PC-3 (cell line): ENCODE data around the gene ABCA2. TPM values are rescaled to one million over a fixed set of nuclear protein-coding genes. Genes with fewer than 3 reads are reported as not detected.

Source experiments
- ATAC-seq: fragments of 200-7000 bp; cut with Tn5 transposase; 2 replicates; pipeline ENCODE4 v1.9.1; 2020; ENCODE audit warnings: mild to moderate bottlenecking, moderate library complexity
- BruUV-seq: library from RNA; stranded (reverse); fragments of 400-500 nt; replicated peaks from 2 replicates; lab custom pipeline; 2021; lab: Mats Ljungman, UMichigan
- CTCF ChIA-PET: fragments of 300-600 bp; sonication (Branson Sonifier 250); formaldehyde crosslinking; loops from one replicate; lab custom pipeline; 2022; ENCODE audit warnings: antibody characterized with exemption; lab: Charles Lee
- POLR2A ChIA-PET: fragments of 300-600 bp; sonication (Branson Sonifier 250); formaldehyde crosslinking; loops from one replicate; lab custom pipeline; 2022; ENCODE audit warnings: antibody characterized with exemption; ENCODE audit not compliant: unreplicated experiment; lab: Charles Lee
- DNase-seq: peaks from one replicate; pipeline ENCODE4 v3.0.0-alpha.2; 2015
- H2AFZ ChIP-seq: fragments of 300-600 bp; sonication (generic); 2 replicates; pipeline ENCODE4 v1.6.0; 2016; ENCODE audit warnings: antibody characterized with exemption, low read length
- H3F3A ChIP-seq: fragments of 300-600 bp; sonication (generic); one replicate; pipeline ENCODE4 v1.6.0; 2017; ENCODE audit warnings: antibody characterized with exemption, low read length, control low read depth, mild to moderate bottlenecking; ENCODE audit not compliant: unreplicated experiment
- H3K27ac ChIP-seq: fragments of 300-600 bp; sonication (generic); 2 replicates; pipeline ENCODE4 v1.5.1; 2016; ENCODE audit warnings: mild to moderate bottlenecking, low read length
- H3K27me3 ChIP-seq: fragments of 300-600 bp; sonication (generic); 2 replicates; pipeline ENCODE4 v1.6.1; 2016; ENCODE audit warnings: low read length, mixed read lengths
- H3K36me3 ChIP-seq: fragments of 300-600 bp; sonication (generic); 2 replicates; pipeline ENCODE4 v1.6.1; 2016; ENCODE audit warnings: low read depth, mixed run types, low read length, mixed read lengths
- H3K4me1 ChIP-seq: fragments of 300-600 bp; sonication (generic); 2 replicates; pipeline ENCODE4 v1.5.1; 2016; ENCODE audit warnings: low read length; ENCODE audit not compliant: insufficient read depth
- H3K4me2 ChIP-seq: fragments of 300-600 bp; sonication (generic); 2 replicates; pipeline ENCODE4 v1.6.0; 2016; ENCODE audit warnings: low read length
- H3K4me3 ChIP-seq: fragments of 300-600 bp; sonication (generic); 2 replicates; pipeline ENCODE4 v1.5.1; 2016; ENCODE audit warnings: mild to moderate bottlenecking, low read length, mixed read lengths
- H3K79me2 ChIP-seq: fragments of 300-600 bp; sonication (generic); 2 replicates; pipeline ENCODE4 v1.6.1; 2017; ENCODE audit warnings: low read length, mixed read lengths
- H3K9ac ChIP-seq: fragments of 300-600 bp; sonication (generic); 2 replicates; pipeline ENCODE4 v1.6.0; 2016; ENCODE audit warnings: mild to moderate bottlenecking, low read length
- H3K9me2 ChIP-seq: fragments of 300-600 bp; sonication (generic); replicated peaks from 2 replicates; pipeline ENCODE4 v1.6.1; 2016; ENCODE audit warnings: mixed run types, low read length, mixed read lengths
- H3K9me3 ChIP-seq: fragments of 300-600 bp; sonication (generic); 2 replicates; pipeline ENCODE4 v1.6.1; 2016; ENCODE audit warnings: low read length, mixed read lengths
- H4K20me1 ChIP-seq: fragments of 300-600 bp; sonication (generic); 2 replicates; pipeline ENCODE4 v1.6.1; 2016; ENCODE audit warnings: low read length, mixed read lengths
- CTCF ChIP-seq: fragments of 300-600 bp; sonication (generic); conservative IDR thresholded peaks from 2 replicates; pipeline ENCODE4 v1.5.1; 2017; ENCODE audit warnings: antibody characterized with exemption, low read depth, mild to moderate bottlenecking, low read length
- EZH2 ChIP-seq: fragments of 300-600 bp; sonication (generic); IDR thresholded peaks from one replicate; pipeline ENCODE4 v1.6.1; 2017; ENCODE audit warnings: antibody characterized with exemption, mild to moderate bottlenecking, low read length; ENCODE audit not compliant: unreplicated experiment
- EZH2phosphoT487 ChIP-seq: fragments of 300-600 bp; sonication (generic); IDR thresholded peaks from 2 replicates; pipeline ENCODE4 v1.6.1; 2018; ENCODE audit warnings: mild to moderate bottlenecking, antibody characterized with exemption, low read length, borderline replicate concordance
- intact Hi-C: fragments of 100-400 bp; cut with micrococcal nuclease; formaldehyde crosslinking; loops from 2 replicates; pipeline ENCODE4 v1.9.0; 2023
- total RNA-seq: library from RNA; depleted of rRNA; stranded (reverse); fragments of >200 nt; gene quantifications from 2 replicates; pipeline ENCODE4 v1.2.3, GENCODE V29; 2014

The ABCA2 gene
- total RNA-seq, 1 experiment from 2014 or later = 31.5 TPM

GRCh38 chr9:136960938-136961275, 67.1 kb downstream of the ABCA2 start:
- no peak overlapping the region for H3K27ac ChIP-seq
- H4K20me1 ChIP-seq = no peaks in the 10 kb centered on the region
- intact Hi-C loops = no loop called here
- no peaks in the 10 kb centered on the region for H3K9me2 ChIP-seq
- no peak for ATAC-seq
- no peaks in the 10 kb centered on the region for H3K9me3 ChIP-seq
- no peak overlapping the region for H3K9ac ChIP-seq
- no peak overlapping the region for H3K4me3 ChIP-seq
- H3F3A ChIP-seq = no peaks in the 10 kb centered on the region
- no peaks in the 10 kb centered on the region for H3K36me3 ChIP-seq
- no peaks in the 10 kb centered on the region for H3K27me3 ChIP-seq
- H3K79me2 ChIP-seq = no peaks in the 10 kb centered on the region
- DNase-seq = no peak
- BruUV-seq = no TSS peak
- POLR2A ChIA-PET = no interaction called here
- CTCF ChIA-PET = no interaction called here
- TF ChIP-seq EZH2 (no peak), CTCF (no peak), EZH2phosphoT487 (no peak)
- H3K4me2 ChIP-seq = no peak overlapping the region
- peaks cover 8% of the 10 kb centered on the region for H3K4me1 ChIP-seq
- no peak overlapping the region for H2AFZ ChIP-seq

GRCh38 chr9:136960212-136960937, 67.7 kb downstream of the ABCA2 start:
- H3F3A ChIP-seq = no peaks in the 10 kb centered on the region
- no TSS peak for BruUV-seq
- no peaks in the 10 kb centered on the region for H3K27me3 ChIP-seq
- DNase-seq (no peak), ATAC-seq (no peak)
- intact Hi-C loops = no loop called here
- no peak overlapping the region for H3K27ac ChIP-seq
- H3K4me2 ChIP-seq = no peak overlapping the region
- no peaks in the 10 kb centered on the region for H3K36me3 ChIP-seq
- CTCF ChIA-PET = no interaction called here
- POLR2A ChIA-PET = no interaction called here
- H3K4me3 ChIP-seq = no peak overlapping the region
- H3K9ac ChIP-seq = no peak overlapping the region
- H3K9me3 ChIP-seq = no peaks in the 10 kb centered on the region
- no peak for TF ChIP-seq EZH2
- no peak for TF ChIP-seq CTCF
- no peak for TF ChIP-seq EZH2phosphoT487
- H3K4me1 ChIP-seq = peaks cover 8% of the 10 kb centered on the region
- no peaks in the 10 kb centered on the region for H3K79me2 ChIP-seq
- H3K9me2 ChIP-seq = no peaks in the 10 kb centered on the region
- no peaks in the 10 kb centered on the region for H4K20me1 ChIP-seq
- no peak overlapping the region for H2AFZ ChIP-seq
